ENCODE data around the gene ALKBH2.
A peak's percentile ranks its signal among the peaks of the same experiment; 100 is the strongest.
"Not testable (repeated sequence)": the region's sequence is repeated elsewhere in the genome, so short reads cannot be mapped to it uniquely, and the experiment has no call there.

The ALKBH2 gene

DNA sequence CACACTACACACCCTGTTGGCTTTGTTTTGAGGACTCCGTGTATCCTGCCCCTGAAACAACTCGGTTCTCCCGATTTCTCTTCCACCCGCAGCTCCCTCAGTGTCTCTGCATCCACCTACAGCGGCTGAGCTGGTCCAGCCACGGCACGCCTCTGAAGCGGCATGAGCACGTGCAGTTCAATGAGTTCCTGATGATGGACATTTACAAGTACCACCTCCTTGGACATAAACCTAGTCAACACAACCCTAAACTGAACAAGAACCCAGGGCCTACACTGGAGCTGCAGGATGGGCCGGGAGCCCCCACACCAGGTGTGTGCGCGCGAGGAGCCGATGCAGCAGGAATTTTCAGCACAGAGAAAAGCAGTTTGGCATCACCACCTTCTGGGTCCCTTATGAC, 10.5 kb downstream of the ALKBH2 start:
- FAIRE-seq (no peak), DNase-seq (ENCODE audit: extremely low spot score, insufficient read length, low read depth) (no peak)

- no peak for DNase-seq (ENCODE audit: extremely low spot score, insufficient read length, low read depth)
- no peak for FAIRE-seq
Measured at GRCh38 chr12:109074866-109075265, 18.4 kb downstream of the ALKBH2 start.

GRCh38 chr12:109069307-109070271, 23.7 kb downstream of the ALKBH2 start:
- no peak for DNase-seq (ENCODE audit: extremely low spot score, insufficient read length, low read depth)
- no peak for FAIRE-seq

DNA sequence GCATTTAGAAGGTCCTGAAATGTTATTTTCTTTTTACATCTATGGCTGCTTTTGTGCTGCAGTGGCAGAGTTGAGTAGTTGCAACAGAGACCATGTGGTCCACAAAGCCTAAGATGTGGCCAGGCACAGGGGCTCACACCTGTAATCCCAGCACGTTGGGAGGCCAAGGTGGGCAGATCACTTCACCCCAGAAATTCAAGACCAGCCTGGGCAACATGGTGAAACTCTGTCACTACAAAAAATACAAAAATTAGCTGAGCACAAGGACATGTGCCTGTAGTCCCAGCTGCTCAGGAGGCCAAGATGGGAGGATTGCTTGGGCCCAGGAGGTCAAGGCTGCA, 27.4 kb downstream of the ALKBH2 start:
- DNase-seq (ENCODE audit: extremely low spot score, insufficient read length, low read depth) (no peak), FAIRE-seq (no peak)

GRCh38 chr12:109065154-109065852, 28.0 kb downstream of the ALKBH2 start:
- no peak for DNase-seq (ENCODE audit: extremely low spot score, insufficient read length, low read depth)
- FAIRE-seq, result no peak

GRCh38 chr12:109064143-109064542, 29.1 kb downstream of the ALKBH2 start:
- FAIRE-seq, result no peak
- DNase-seq (ENCODE audit: extremely low spot score, insufficient read length, low read depth), result no peak

DNA sequence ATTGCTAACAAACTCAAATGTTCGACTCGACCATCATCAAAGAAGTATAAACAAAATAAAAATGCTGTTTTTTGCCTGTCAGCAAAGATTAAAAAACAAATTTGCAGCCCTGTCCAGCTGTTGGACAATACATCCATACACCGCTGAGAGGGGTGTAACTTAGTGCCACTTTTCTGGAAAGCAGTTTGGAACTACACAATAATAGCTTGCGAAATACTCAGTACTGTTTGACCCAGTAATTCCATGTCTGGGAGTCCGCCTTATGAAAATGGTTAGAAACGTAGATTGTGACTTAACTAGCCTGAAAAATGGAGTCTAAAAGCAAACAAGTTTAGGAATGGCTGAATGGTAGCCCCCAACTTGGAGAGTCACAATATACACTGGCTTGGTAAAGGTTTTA, 34.5 kb downstream of the ALKBH2 start:
- no peak for FAIRE-seq
- no peak for DNase-seq (ENCODE audit: extremely low spot score, insufficient read length, low read depth)

DNA sequence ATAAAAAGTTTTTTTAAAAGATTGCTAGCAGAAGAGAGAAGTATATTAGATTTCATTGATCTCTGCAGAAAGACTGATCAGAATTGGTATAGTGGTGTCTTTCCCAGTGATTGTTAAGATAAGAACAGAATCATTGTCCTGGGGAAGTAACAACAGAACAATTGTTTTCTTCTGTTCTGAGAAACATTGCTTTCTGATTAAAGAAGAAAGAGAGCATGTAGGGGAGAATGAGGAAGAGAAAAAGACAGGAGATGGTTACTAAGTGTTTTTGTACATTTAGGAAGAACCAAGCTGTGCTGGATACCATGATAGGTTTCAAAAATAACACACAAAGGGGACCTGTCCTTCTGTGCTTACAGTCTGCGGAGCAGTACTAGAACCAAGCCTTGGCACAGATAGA, 35.9 kb downstream of the ALKBH2 start:
- DNase-seq (ENCODE audit: extremely low spot score, insufficient read length, low read depth), result no peak
- no peak for FAIRE-seq

GRCh38 chr12:109056891-109057290, 36.4 kb downstream of the ALKBH2 start:
- FAIRE-seq, result no peak
- no peak for DNase-seq (ENCODE audit: extremely low spot score, insufficient read length, low read depth)

GRCh38 chr12:109054520-109054919, 38.8 kb downstream of the ALKBH2 start:
- no peak for DNase-seq (ENCODE audit: extremely low spot score, insufficient read length, low read depth)
- FAIRE-seq, result no peak

- FAIRE-seq; DNase-seq (ENCODE audit: extremely low spot score, insufficient read length, low read depth): not testable (repeated sequence)
Measured at GRCh38 chr12:109054124-109054513, 39.2 kb downstream of the ALKBH2 start.

DNA sequence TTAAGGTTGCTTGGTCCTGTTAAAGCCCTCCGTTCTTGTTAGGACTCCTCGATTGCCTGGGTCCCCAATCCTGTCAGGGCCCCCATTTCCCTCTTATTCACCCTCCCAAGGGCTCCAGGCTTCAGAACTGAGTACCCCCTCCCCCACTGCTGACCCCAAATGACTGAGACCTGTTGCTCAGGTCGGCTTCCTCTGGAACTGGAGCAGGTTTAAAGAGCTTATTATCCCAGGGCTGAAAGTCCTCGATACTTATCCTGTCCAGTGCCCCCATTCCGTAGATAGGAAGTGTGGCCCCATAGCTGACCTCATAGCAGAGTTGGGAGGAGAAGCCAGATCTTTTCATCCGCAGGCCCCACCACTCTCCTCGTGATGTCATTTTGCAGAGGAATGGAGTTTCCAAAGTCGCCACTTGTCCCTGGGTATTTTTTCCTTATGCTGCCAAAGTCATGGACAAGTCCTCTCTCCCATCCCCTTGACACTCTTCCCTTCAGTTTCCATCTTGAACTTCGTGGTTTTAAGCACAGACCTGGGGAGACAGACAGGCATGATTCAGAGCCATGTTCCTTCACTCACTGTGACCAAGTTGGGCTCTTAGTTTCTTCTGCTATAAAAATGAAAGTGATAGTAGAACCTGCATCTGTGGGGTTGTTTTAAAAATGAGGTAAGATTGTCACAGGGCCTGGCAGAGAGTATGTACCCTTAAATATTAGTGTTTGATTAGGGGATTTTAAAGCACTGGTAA, 39.7 kb downstream of the ALKBH2 start:
- peak; percentile 80 for FAIRE-seq
- DNase-seq (ENCODE audit: extremely low spot score, insufficient read length, low read depth), result peak; percentile 22

DNA sequence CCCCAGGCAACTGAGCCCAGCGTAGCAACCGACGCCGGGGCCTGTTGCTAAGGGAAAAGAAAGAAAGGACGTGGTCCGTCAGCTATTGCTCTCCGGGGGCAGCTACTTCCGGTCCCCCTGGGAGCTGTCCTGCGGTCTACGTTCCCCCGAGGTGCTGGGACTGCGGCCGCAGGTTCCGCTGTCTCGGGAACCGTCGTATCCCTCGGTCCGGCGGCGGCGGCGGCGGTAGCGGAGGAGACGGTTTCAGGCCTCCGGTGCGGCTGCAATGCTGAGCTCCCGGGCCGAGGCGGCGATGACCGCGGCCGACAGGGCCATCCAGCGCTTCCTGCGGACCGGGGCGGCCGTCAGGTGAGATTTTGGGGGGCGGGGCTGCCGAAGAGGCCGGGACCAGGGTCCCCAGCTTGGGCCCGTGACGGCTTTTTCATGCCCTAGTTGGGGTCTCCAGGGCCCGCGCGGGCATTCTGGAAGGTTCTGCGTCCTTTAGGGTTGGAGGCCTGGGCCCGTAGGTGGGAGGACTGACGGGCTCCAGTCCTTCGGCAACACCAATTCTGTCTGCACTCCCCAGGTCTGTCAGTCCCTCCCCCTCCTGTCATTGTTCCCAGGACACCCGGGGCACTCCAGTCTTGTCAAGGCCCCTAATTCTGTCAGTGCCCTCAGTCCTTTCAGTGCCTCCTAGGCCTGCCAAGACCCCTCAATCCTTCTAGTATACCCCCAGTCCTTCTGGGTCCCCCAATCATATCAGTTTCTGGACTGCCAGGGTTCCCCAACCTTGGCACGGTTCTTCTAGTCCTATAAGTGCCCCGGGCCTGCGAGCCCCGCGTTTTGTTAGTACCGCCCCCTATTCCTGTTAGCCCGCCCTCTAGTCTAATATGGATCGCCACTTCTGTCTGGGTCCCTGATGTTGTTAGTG, 40.6 kb downstream of the ALKBH2 start, which contains the start of gene USP30:
TSS of gene USP30 (plus strand) at position 163 of the 910 bp plus-strand sequence. CDS start at position 266, 103 bp downstream.
- peak; percentile 35 for FAIRE-seq
- DNase-seq (ENCODE audit: extremely low spot score, insufficient read length, low read depth), result peak; percentile 89

DNA sequence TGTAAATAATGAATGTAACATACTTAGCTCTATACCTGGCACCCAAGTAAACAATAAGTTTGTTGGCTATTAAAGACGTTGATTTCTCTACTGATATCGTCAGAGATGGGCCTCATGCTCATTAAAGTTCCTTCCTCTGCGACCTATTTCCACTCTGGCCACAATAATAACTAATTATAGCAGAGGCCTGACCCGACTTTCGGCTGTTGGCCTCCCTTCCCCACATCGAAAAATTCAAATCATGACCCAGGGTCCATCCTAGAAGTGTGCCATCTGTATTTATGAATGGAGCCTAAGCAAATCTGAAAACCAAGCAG, 41.2 kb downstream of the ALKBH2 start:
- peak; percentile 67 for FAIRE-seq

DNA sequence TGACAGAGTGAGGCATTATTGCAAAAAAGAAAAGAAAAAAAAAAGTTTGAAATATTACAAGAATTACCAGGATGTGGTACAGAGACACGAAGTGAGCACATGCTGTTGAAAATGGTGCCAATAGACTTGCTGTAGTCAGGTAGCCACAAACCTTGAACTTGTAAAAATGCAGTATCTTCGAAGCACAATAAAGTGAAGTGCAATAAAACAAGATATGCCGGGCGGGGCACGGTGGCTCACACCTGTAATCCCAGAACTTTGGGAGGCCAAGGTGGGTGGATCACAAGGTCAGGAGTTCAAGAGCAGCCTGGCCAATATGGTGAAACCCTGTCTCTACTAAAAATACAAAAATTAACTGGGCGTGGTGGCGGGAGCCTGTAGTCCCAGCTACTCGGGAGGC, 43.5 kb downstream of the ALKBH2 start:
- not testable (repeated sequence) for FAIRE-seq; DNase-seq (ENCODE audit: extremely low spot score, insufficient read length, low read depth)

More for the DNA sequence above, 41.2 kb downstream of the ALKBH2 start:
- no peak for DNase-seq (ENCODE audit: extremely low spot score, insufficient read length, low read depth)

GRCh38 chr12:109048706-109049105, 44.6 kb downstream of the ALKBH2 start:
- not testable (repeated sequence) for FAIRE-seq; DNase-seq (ENCODE audit: extremely low spot score, insufficient read length, low read depth)

DNA sequence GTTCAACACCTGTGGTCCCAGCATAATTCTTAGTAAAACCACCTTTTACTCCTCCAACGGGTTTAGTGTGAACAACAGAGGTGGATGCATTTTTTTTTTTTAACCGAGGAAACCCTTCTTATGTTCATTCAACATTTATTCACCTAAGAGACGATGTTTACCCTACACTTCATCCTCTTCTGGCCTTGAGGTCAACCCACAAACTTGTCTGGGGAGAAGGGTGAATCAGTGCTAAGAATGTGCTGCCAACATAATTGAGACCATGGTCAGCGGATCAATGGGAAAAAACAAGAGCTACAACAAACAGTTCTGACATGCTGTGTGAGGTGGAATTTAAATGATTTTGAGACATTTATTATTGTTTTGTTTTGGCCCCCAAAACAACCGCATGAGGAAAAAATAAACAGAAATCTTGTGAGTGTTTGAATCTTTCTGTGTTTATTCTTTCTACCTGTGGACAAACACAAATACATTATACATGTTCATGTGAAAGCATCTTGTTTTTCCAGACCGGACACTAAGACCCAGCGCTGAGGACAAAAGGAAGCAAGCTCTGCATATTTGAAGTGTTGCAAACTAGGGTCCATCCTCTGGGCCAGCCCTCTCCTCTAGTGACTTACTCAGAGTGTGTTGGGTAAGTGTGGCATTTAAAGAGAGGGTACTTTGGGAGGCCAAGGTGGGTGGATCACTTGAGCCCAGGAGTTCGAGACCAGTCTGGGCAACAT, 46.0 kb downstream of the ALKBH2 start:
- FAIRE-seq (no peak), DNase-seq (ENCODE audit: extremely low spot score, insufficient read length, low read depth) (no peak)

DNA sequence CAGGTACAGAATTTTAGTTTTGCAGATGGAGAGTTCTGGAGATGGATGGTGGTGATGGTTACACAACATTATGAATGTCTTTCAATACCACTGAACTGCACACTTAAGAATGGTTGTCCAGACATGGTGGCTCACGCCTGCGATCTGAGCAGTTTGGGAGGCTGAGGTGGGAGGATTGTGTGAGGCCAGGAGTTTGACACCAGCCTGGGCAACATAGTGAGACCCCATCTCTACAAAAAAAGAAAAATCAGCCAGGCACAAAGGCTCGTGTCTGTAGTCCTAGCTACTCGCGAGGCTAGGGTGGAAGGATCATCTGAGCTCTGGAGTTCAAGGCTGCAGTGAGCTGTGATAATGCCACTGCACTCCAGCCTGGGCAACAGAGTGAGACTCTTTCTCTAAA, 49.0 kb downstream of the ALKBH2 start:
- FAIRE-seq (no peak), DNase-seq (ENCODE audit: extremely low spot score, insufficient read length, low read depth) (no peak)

Measured in GM18507 (cell line).